Left lung (tissue), 10 donors: Measurements from ENCODE around the gene DGLUCY. TPM values are rescaled to one million over a fixed set of nuclear protein-coding genes. Genes with fewer than 3 reads are reported as not detected.
"Not testable (repeated sequence)": the region's sequence is repeated elsewhere in the genome, so short reads cannot be mapped to it uniquely, and the experiment has no call there.

Source experiments
- ATAC-seq: fragments of 200-7000 bp; cut with Tn5 transposase; one replicate; pipeline ENCODE4 v1.9.1; 2020; ENCODE audit warnings: moderate library complexity
- DNase-seq, 4 donors: peaks; one replicate each; pipeline ENCODE4 v3.0.0-alpha.2; 2013 to 2020
- H3K27ac ChIP-seq, 2 donors: fragments of 200-600 bp; sonication (generic) in 1 of 2; one replicate each; pipeline versions ENCODE4 v1.5.0 to v1.8.0; 2020 to 2021
- H3K27me3 ChIP-seq, 2 donors: fragments of 200-600 bp; sonication (generic) in 1 of 2; one replicate each; pipeline versions ENCODE4 v1.5.0 to v1.8.0; 2020 to 2021
- H3K36me3 ChIP-seq, 2 donors: fragments of 200-600 bp; sonication (generic) in 1 of 2; one replicate each; pipeline versions ENCODE4 v1.5.0 to v1.8.0; 2020 to 2021
- H3K4me1 ChIP-seq, 2 donors: fragments of 200-600 bp; one replicate each; pipeline ENCODE4 v1.8.0; 2021
- H3K4me3 ChIP-seq, 2 donors: fragments of 200-600 bp; sonication (generic) in 1 of 2; one replicate each; pipeline versions ENCODE4 v1.5.0 to v1.8.0; 2020 to 2021; ENCODE audit warnings: mild to moderate bottlenecking in 1 of 2
- H3K9me3 ChIP-seq, 2 donors: fragments of 200-600 bp; sonication (generic) in 1 of 2; one replicate each; pipeline versions ENCODE4 v1.5.0 to v1.8.0; 2020 to 2021
- CTCF ChIP-seq, 2 donors: fragments of 200-600 bp; sonication (generic) in 1 of 2; IDR thresholded peaks; one replicate each; pipeline versions ENCODE4 v1.5.0 to v1.8.0; 2021; ENCODE audit warnings: antibody characterized with exemption in 2 of 2
- intact Hi-C, 2 donors: fragments of 100-400 bp; cut with DNase I; formaldehyde crosslinking; loops; one replicate each; pipeline versions ENCODE4 v1.11.2 to v1.14.2; 2022
- polyA plus RNA-seq, 6 donors: library from polyadenylated mRNA; unstranded; fragments of 120-200 nt; gene quantifications; one replicate each; pipeline ENCODE4 v1.2.1, GENCODE V29; 2013; ENCODE audit not compliant: insufficient read length in 6 of 6
- total RNA-seq, 2 donors: library from RNA; stranded (reverse); fragmentation: NEBNext Ultra II Directional; extraction: Animal tissue kit (Norgen Biotek cat#: 25700); gene quantifications; one replicate each; pipeline ENCODE4 v1.2.1, GENCODE V29; 2021
- donor health status: DM: no; HTN: yes; CAD: no.
- donor health status: DM: no; HTN: no; CAD: no.

The DGLUCY gene
- total and polyA plus RNA-seq, 8 donors, result 56.7 to 77.0 (median 66.1) TPM

DNA sequence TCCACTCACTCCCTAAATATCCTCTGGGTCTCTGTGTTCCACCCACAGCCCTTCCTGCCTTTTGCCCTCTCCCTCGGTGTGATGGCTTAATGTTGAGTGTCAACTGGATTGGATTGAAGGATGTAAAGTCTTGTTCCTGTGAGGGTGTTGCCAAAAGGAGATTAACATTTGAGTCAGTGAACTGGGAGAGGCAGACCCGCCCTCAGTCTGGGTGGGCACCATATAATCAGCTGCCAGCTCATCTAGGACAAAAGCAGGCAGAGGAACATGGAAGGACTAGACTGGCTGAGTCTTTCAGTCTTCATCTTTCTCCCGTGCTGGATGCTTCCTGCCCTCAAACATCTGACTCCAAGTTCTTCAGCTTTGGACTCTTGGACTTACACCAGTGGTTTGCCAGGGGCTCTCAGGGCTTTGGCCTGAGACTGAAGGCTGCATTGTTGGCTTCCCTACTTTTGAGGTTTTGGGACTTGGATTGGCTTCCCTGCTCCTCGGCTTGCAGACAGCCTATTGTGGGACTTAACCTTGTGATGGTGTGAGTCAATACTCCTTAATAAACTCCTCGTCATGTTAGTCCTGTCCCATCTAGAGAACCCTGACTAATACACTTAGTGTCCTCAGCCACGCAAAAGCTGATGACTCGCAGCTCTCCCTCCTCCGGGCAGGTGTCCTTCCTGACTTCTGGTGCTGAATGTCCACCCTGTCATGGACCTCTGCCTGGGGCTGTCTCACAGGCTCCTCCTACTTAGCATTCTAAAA, 5.9 kb downstream of the DGLUCY start:
- Histone ChIP-seq H3K4me1 (peaks cover 20 to 70% of the 10 kb centered on the region in 2 donors), H3K36me3 (peaks cover 0 to 7% of the 10 kb centered on the region in 2 donors), H3K27ac (peak overlapping the region in 1 of 2 donors; percentile 23), H3K27me3 (no peaks in the 10 kb centered on the region), H3K9me3 (no peaks in the 10 kb centered on the region), H3K4me3 (no peak overlapping the region)
- intact Hi-C loops, result no loop called here
- no peak for TF ChIP-seq CTCF (IDR thresholded peaks at IDR 0.05)
- DNase-seq (no peak), ATAC-seq (peak; percentile 39)

DNA sequence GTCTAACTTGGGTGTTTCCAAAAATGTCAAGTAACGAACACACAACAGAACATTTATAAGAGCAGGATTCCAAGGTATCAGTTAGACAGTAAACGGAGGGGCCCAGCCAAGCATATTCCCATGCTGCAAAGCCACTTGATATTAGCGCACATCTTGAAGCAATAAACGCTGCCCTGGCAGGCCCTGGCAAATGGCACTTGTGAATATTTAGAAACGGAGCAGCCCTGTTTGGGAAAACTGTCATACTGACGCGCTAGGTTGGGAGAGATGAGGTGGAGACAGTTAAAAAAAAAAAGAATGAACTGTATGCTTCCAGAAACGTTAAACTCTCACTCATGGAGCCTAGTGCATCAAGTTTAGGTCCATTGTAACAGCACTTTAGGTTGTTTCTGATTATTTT, 9.3 kb downstream of the DGLUCY start:
- no peaks in the 10 kb centered on the region for H3K27me3 ChIP-seq
- intact Hi-C loops, result no loop called here
- DNase-seq, result no peak
- H3K9me3 ChIP-seq, result no peaks in the 10 kb centered on the region
- ATAC-seq, result no peak
- H3K4me3 ChIP-seq, result no peak overlapping the region
- peaks cover 0 to 11% of the 10 kb centered on the region in 2 donors for H3K36me3 ChIP-seq
- peaks cover 10 to 61% of the 10 kb centered on the region in 2 donors for H3K4me1 ChIP-seq
- no peak for TF ChIP-seq CTCF (IDR thresholded peaks at IDR 0.05)
- H3K27ac ChIP-seq, result peak overlapping the region in 1 of 2 donors; percentile 82

DNA sequence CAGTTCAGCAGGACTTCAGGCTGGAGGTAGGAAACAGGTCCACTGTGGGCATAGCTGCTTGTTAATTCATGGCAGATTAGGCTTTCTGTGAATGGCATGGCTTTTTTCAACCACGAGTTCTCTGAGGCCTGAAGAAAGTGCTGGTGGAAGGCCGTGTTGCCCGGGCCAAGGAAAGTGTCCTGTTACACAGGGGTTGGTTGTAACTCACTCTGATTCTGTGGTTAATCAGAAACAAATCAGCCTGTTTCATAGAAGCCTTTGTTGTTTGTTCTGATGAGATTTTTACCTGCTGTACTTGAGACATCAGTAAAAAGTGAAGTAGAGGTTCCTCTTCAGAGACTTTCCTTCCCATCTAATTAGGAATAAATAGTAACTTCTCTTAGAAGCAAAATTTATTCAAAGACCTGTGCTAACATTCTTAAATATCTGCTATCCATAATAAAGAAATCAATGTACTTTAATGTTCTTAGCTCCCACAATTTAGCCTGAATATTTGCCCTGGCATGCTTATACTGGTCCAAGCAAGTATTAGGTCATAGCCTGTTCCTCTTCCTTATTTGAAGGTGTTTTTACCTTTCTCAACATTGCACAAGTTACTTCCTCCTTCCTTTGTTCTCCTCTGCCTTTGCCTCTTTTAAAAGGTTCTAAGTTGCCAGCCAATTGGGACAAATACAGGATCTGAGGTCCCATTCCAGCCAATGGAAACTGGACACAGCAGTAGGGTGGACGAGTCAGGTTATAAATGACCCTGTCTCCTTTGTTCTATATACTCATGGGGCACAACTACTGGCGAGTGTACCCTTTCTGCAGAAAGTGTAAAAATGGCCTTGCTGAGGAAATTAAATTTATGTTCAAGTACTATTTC, 10.8 kb downstream of the DGLUCY start:
- intact Hi-C loops, DNase-seq, H3K36me3 ChIP-seq, H3K27me3 ChIP-seq, H3K9me3 ChIP-seq, ATAC-seq, H3K4me3 ChIP-seq: not testable (repeated sequence)
- peak overlapping the region in 1 of 2 donors; percentile 82 for H3K27ac ChIP-seq
- peaks cover 8 to 51% of the 10 kb centered on the region in 2 donors for H3K4me1 ChIP-seq

- H3K4me1 ChIP-seq, result peaks cover 6 to 45% of the 10 kb centered on the region in 2 donors
- TF ChIP-seq CTCF (IDR thresholded peaks at IDR 0.05), result no peak
- H3K27ac ChIP-seq, result peak overlapping the region in 1 of 2 donors; percentile 82
- H3K27me3 ChIP-seq, result no peaks in the 10 kb centered on the region
- H3K9me3 ChIP-seq, result no peaks in the 10 kb centered on the region
- intact Hi-C loops, result no loop called here
- H3K36me3 ChIP-seq, result peaks cover 0 to 5% of the 10 kb centered on the region in 2 donors
- ATAC-seq (no peak), DNase-seq (no peak)
- H3K4me3 ChIP-seq, result no peak overlapping the region
These were observed 11.4 kb downstream of the DGLUCY start for GRCh38 chr14:91125271-91125660.

DNA sequence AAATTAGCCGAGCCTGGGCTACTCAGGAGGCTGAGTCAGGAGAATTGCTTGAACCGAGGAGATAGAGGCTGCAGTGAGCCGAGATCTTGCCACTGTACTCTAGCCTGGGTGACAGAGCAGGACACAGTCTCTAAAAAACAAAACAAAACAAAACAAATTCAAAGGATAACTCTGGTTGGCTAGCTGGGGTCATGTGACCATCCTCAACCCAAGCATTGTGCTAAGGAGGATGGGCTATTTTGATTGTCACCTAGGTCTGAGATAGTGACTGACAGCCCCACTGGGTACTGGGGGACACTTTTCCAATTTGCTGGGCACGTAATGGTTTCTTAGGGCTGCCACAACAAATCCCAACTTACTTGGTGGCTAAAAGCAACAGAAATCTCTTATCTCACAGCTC, 11.9 kb downstream of the DGLUCY start:
- Histone ChIP-seq H3K27me3 (no peaks in the 10 kb centered on the region), H3K4me3 (no peak overlapping the region), H3K27ac (peak overlapping the region in 1 of 2 donors; percentile 82), H3K9me3 (no peaks in the 10 kb centered on the region), H3K36me3 (peaks cover 0 to 11% of the 10 kb centered on the region in 2 donors), H3K4me1 (peaks cover 6 to 40% of the 10 kb centered on the region in 2 donors)
- ATAC-seq (no peak), DNase-seq (no peak)
- TF ChIP-seq CTCF (IDR thresholded peaks at IDR 0.05), result no peak
- intact Hi-C loops, result no loop called here
